ENCODE measurements around the gene UBALD2. TPM values are rescaled to one million over a fixed set of nuclear protein-coding genes. Genes with fewer than 3 reads are reported as not detected.

Gene UBALD2
- total RNA-seq, 3 donors from 2014 or later: 11.1 to 15.1 (median 13.0) TPM

- intact Hi-C loops (cut with DNase I; ENCODE audit: low total_unique reads): no loop called here
- Histone ChIP-seq H3K27me3 (no peaks in the 10 kb centered on the region), H3K4me1 (no peaks in the 10 kb centered on the region), H3K9me3 (no peaks in the 10 kb centered on the region), H3K36me3 (no peaks in the 10 kb centered on the region), H3K4me3 (no peak overlapping the region), H3K27ac (no peak overlapping the region)
- TF ChIP-seq POLR2AphosphoS5 (IDR thresholded peaks at IDR 0.05): no peak
- TF ChIP-seq CTCF (IDR thresholded peaks at IDR 0.05): no peak
- TF ChIP-seq POLR2A (IDR thresholded peaks at IDR 0.05): no peak
- no peak for DNase-seq (ENCODE audit: low spot score in 2 of 2)
These were observed 27.4 kb downstream of the UBALD2 start for GRCh38 chr17:76292567-76292966.

GRCh38 chr17:76293106-76293505, 28.0 kb downstream of the UBALD2 start:
- H3K27ac ChIP-seq: no peak overlapping the region
- DNase-seq (ENCODE audit: low spot score in 2 of 2): no peak
- no peak overlapping the region for H3K4me3 ChIP-seq
- no peaks in the 10 kb centered on the region for H3K9me3 ChIP-seq
- no peaks in the 10 kb centered on the region for H3K4me1 ChIP-seq
- H3K27me3 ChIP-seq: no peaks in the 10 kb centered on the region
- H3K36me3 ChIP-seq: no peaks in the 10 kb centered on the region
- TF ChIP-seq POLR2A (IDR thresholded peaks at IDR 0.05): no peak
- intact Hi-C loops (cut with DNase I; ENCODE audit: low total_unique reads): no loop called here

GRCh38 chr17:76296186-76296585, 31.0 kb downstream of the UBALD2 start:
- H3K36me3 ChIP-seq: no peaks in the 10 kb centered on the region
- no peak for DNase-seq (ENCODE audit: low spot score in 2 of 2)
- H3K27me3 ChIP-seq: no peaks in the 10 kb centered on the region
- H3K9me3 ChIP-seq: no peaks in the 10 kb centered on the region
- no peak overlapping the region for H3K4me3 ChIP-seq
- TF ChIP-seq CTCF (IDR thresholded peaks at IDR 0.05): no peak
- TF ChIP-seq POLR2AphosphoS5 (IDR thresholded peaks at IDR 0.05): no peak
- no peak for TF ChIP-seq POLR2A (IDR thresholded peaks at IDR 0.05)
- H3K27ac ChIP-seq: no peak overlapping the region
- intact Hi-C loops (cut with DNase I; ENCODE audit: low total_unique reads): no loop called here
- H3K4me1 ChIP-seq: no peaks in the 10 kb centered on the region

GRCh38 chr17:76296889-76297288, 31.7 kb downstream of the UBALD2 start:
- intact Hi-C loops (cut with DNase I; ENCODE audit: low total_unique reads): no loop called here
- no peak for DNase-seq (ENCODE audit: low spot score in 2 of 2)
- TF ChIP-seq POLR2AphosphoS5 (IDR thresholded peaks at IDR 0.05): no peak
- no peak for TF ChIP-seq CTCF (IDR thresholded peaks at IDR 0.05)
- no peak for TF ChIP-seq POLR2A (IDR thresholded peaks at IDR 0.05)
- H3K27me3 ChIP-seq: no peaks in the 10 kb centered on the region
- H3K9me3 ChIP-seq: no peaks in the 10 kb centered on the region
- no peaks in the 10 kb centered on the region for H3K4me1 ChIP-seq
- H3K36me3 ChIP-seq: no peaks in the 10 kb centered on the region
- H3K4me3 ChIP-seq: no peak overlapping the region
- H3K27ac ChIP-seq: no peak overlapping the region

GRCh38 chr17:76297436-76297835, 32.3 kb downstream of the UBALD2 start:
- intact Hi-C loops (cut with DNase I; ENCODE audit: low total_unique reads): no loop called here
- Histone ChIP-seq H3K4me1 (no peaks in the 10 kb centered on the region), H3K36me3 (no peaks in the 10 kb centered on the region), H3K4me3 (no peak overlapping the region), H3K9me3 (no peaks in the 10 kb centered on the region), H3K27ac (no peak overlapping the region), H3K27me3 (no peaks in the 10 kb centered on the region)
- TF ChIP-seq CTCF (IDR thresholded peaks at IDR 0.05): no peak
- no peak for TF ChIP-seq POLR2AphosphoS5 (IDR thresholded peaks at IDR 0.05)
- no peak for TF ChIP-seq POLR2A (IDR thresholded peaks at IDR 0.05)
- DNase-seq (ENCODE audit: low spot score in 2 of 2): no peak

All from breast epithelium (tissue), 4 donors.